Nephron progenitor cell (in vitro differentiated cells): ENCODE measurements around the gene SMARCA1.
"Not testable (repeated sequence)": the region's sequence is repeated elsewhere in the genome, so short reads cannot be mapped to it uniquely, and the experiment has no call there.

Source experiments
- DNase-seq: peaks from one replicate; pipeline ENCODE4 v3.0.0; 2021
- H3K27ac Mint-ChIP-seq: 2 replicates; pipeline ENCODE4 v1.8.0; 2021; ENCODE audit warnings: mild to moderate bottlenecking, moderate library complexity, mixed read lengths
- H3K27me3 Mint-ChIP-seq: 2 replicates; pipeline ENCODE4 v1.8.0; 2021; ENCODE audit warnings: mild to moderate bottlenecking, low read depth, mixed read lengths; ENCODE audit not compliant: poor library complexity
- H3K36me3 Mint-ChIP-seq: 2 replicates; pipeline ENCODE4 v1.8.0; 2021; ENCODE audit warnings: low read depth, mixed read lengths
- H3K4me1 Mint-ChIP-seq: 2 replicates; pipeline ENCODE4 v1.8.0; 2021; ENCODE audit warnings: mixed read lengths
- H3K4me3 Mint-ChIP-seq: 2 replicates; pipeline ENCODE4 v1.8.0; 2021; ENCODE audit warnings: mild to moderate bottlenecking, moderate library complexity, mixed read lengths
- H3K9me3 Mint-ChIP-seq: 2 replicates; pipeline ENCODE4 v1.8.0; 2021; ENCODE audit warnings: mild to moderate bottlenecking, moderate library complexity, mixed read lengths
- CTCF ChIP-seq: fragments of 200-600 bp; sonication (generic); IDR thresholded peaks from 2 replicates; pipeline ENCODE4 v1.5.0; 2021; ENCODE audit warnings: antibody characterized with exemption

The SMARCA1 gene

GRCh38 chrX:129561453-129561852, 38.2 kb upstream of the SMARCA1 start:
- H3K9me3 Mint-ChIP-seq = peaks cover 4% of the 10 kb centered on the region
- H3K27ac Mint-ChIP-seq = no peak overlapping the region
- peaks cover 78% of the 10 kb centered on the region for H3K36me3 Mint-ChIP-seq
- no peaks in the 10 kb centered on the region for H3K4me1 Mint-ChIP-seq
- TF ChIP-seq CTCF = no peak
- H3K27me3 Mint-ChIP-seq = no peaks in the 10 kb centered on the region
- no peak overlapping the region for H3K4me3 Mint-ChIP-seq
- DNase-seq = no peak

DNA sequence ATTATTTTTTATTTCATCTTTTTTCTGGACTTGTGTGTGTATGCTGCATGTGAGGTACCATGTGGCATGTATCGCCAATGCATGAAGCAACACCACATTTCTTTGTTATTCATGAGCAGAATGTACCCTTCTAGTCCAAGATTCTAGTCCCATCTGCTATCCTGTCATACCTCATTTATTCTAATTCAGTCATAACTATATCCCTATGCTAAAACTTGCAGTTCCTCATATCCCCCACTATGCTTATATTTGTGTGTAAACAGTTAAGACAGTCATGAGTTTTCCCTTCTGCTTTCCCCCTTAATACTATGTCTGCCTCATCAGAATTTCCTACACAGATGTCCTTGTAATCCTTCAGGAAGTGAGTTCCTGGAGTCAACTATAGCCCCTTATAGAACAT, 36.5 kb upstream of the SMARCA1 start:
- no peak for DNase-seq
- no peaks in the 10 kb centered on the region for H3K27me3 Mint-ChIP-seq
- TF ChIP-seq CTCF = no peak
- H3K36me3 Mint-ChIP-seq = peaks cover 68% of the 10 kb centered on the region
- no peaks in the 10 kb centered on the region for H3K4me1 Mint-ChIP-seq
- H3K9me3 Mint-ChIP-seq = peaks cover 4% of the 10 kb centered on the region
- no peak overlapping the region for H3K4me3 Mint-ChIP-seq
- H3K27ac Mint-ChIP-seq = no peak overlapping the region

DNA sequence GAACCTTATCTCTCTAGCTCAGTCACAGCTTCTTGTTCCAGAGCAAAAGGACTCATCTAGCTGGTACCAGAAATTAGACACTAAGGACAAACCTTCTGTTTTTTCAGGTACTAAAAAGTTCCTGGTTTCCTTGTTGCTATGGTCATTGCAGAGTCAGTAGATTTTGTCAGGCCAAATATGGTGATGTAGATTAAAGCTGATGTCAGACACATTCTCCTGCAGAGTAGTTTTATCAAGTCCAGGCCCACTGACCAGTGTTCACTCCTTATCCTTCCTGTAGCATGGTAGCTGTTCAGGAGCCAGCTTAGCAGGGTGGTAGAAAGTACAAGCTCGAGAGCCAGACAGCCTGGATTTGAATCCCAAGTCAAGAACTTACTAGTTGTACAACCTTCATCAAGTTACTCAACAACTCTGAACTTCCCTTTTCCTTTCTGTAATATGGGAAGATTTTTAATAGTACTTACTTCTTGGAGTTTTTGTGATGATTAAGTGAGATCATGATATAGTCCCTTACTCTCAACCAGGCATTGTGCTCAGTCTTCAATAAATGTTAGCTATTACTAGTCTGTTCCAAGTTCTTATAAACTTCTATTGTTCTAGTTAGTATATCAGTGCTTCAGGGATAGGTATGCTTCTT, 34.7 kb upstream of the SMARCA1 start:
- Mint-ChIP-seq H3K27ac (no peak overlapping the region), H3K27me3 (no peaks in the 10 kb centered on the region), H3K4me1 (no peaks in the 10 kb centered on the region), H3K9me3 (no peaks in the 10 kb centered on the region), H3K36me3 (peaks cover 61% of the 10 kb centered on the region), H3K4me3 (no peak overlapping the region)
- TF ChIP-seq CTCF = no peak
- no peak for DNase-seq

DNA sequence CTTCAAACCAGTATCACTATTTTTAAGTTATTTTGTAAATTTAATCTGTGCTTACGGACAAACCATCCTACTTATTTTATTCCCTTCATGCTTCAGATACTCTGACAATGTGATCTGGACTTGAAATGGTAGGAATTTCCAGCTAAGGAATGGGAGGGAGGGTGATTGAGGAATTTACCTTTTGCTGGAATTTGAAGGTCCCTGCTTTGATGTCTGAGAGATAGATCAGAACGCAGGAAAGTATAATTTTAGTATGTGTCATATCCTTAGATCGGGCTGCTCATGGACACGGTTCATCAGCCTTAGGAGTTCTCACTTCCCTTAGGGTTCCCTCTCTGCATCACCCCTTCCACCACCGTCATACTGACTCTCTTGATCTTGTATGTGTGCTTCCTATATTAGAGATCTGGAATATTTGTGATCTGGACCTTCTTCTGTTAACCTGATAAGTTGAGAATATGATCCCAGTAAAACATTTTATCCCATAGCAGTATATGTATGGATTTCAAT, 33.6 kb upstream of the SMARCA1 start:
- Mint-ChIP-seq H3K27ac (no peak overlapping the region), H3K4me3 (no peak overlapping the region), H3K27me3 (no peaks in the 10 kb centered on the region), H3K4me1 (no peaks in the 10 kb centered on the region), H3K9me3 (no peaks in the 10 kb centered on the region), H3K36me3 (peaks cover 54% of the 10 kb centered on the region)
- DNase-seq = no peak
- no peak for TF ChIP-seq CTCF

DNA sequence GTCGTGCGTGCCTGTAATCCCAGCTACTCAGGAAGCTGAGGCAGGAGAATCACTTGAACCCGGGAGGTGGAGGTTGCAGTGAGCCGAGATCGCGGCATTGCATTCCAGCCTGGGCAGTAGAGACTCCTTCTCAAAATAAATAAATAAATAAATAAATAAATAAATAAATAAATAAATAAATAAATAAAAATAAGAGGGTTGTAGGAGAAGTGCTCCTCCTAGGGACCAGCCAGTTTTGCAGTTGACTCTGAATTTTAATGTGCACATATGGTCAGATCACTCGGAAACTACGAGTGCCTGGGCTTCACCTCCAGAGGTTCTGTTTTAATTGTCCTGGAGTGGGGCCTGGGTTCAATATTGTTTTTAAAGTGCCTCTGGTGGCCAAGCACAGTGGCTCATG, 31.5 kb upstream of the SMARCA1 start:
- H3K27ac Mint-ChIP-seq, H3K27me3 Mint-ChIP-seq: not testable (repeated sequence)

DNA sequence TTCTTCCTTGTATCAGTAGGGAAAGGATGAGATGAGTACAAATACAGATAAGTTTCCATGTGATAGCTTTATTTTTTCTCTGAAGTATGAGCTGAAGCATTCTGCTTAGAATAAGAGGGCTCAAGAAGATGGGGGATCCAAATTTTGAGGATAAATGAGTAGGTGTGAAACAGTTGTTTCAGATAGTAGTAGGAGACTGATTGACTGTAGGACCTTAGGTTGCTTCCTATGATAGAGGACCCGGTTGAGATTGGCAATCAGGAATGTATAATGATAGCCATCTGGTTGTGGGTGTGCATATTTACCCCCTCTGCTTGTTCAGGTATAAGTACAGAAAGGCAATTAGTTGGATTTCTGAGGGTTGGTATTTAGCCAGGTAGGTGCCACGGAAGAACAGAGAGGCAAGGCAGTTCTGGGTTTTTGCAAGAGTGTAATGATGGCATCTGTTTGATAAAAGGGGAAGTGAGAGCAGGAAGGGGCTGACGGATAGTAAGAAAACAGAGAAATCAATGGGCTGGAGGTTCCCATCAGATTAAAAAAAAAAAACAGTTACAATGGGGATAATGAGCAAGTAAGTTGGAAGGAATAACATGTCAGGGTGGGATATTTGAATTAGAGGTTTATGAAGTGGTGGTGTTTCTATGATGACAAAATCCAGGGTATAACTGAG, 30.5 kb upstream of the SMARCA1 start:
- TF ChIP-seq CTCF = no peak
- Mint-ChIP-seq H3K4me1 (no peaks in the 10 kb centered on the region), H3K27me3 (no peaks in the 10 kb centered on the region), H3K27ac (no peak overlapping the region), H3K36me3 (peaks cover 43% of the 10 kb centered on the region), H3K9me3 (no peaks in the 10 kb centered on the region), H3K4me3 (no peak overlapping the region)
- DNase-seq = no peak

More for the DNA sequence above, 31.5 kb upstream of the SMARCA1 start:
- H3K4me1 Mint-ChIP-seq, H3K4me3 Mint-ChIP-seq, H3K9me3 Mint-ChIP-seq, DNase-seq: not testable (repeated sequence)
- peaks cover 43% of the 10 kb centered on the region for H3K36me3 Mint-ChIP-seq
